Epithelial cell of esophagus (primary cell): ENCODE data around the gene PLA2G2D.

Experiments
- DNase-seq: peaks from one replicate; pipeline ENCODE4 v3.0.0; 2010; ENCODE audit warnings: low read depth
- H3K4me3 ChIP-seq: 2 replicates; pipeline ENCODE4 v1.5.1; 2011; ENCODE audit warnings: mild to moderate bottlenecking, low read length, control low read depth
- TF ChIP-seq, protein P1 (sequence below): IDR thresholded peaks from 2 replicates; pipeline ENCODE4 v1.5.1; 2011; ENCODE audit warnings: low read depth, mild to moderate bottlenecking, low read length, control low read depth, inconsistent platforms; ENCODE audit not compliant: insufficient read depth; ENCODE audit errors: missing control alignments

Gene PLA2G2D

DNA sequence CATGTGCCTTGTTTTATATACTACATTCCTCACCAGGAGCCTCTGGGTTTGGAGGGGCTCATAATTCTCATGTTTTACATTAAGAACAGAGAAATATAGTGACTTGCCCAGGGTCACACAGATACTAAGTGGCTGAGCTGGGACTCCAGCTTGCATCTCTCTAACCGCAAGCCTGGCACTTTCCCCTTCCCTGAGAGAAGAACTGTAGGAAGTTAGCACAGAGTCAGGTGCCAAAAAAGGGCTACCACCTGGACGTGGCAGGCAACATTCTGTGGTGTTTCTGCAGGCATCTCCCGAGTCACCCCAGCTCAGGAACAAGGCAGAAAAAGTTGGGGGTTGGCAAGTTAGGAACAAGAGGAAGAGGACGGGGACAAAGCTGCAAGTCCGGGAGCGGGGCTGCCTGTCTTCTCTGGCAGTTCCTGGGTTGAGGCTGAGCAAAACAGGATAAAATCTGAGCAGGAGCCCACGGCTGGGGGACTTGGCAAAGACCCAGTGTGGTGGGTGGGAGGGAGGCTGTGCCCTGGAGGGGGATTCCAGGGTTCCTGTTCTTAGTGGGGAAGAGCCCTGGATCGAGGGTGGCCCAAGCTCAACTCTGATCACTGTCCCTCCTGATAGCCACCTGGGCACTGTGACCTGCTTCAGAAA, 39.6 kb downstream of the PLA2G2D start:
- no peak for DNase-seq
- H3K4me3 ChIP-seq, result no peak overlapping the region
- TF ChIP-seq, protein P1, sequence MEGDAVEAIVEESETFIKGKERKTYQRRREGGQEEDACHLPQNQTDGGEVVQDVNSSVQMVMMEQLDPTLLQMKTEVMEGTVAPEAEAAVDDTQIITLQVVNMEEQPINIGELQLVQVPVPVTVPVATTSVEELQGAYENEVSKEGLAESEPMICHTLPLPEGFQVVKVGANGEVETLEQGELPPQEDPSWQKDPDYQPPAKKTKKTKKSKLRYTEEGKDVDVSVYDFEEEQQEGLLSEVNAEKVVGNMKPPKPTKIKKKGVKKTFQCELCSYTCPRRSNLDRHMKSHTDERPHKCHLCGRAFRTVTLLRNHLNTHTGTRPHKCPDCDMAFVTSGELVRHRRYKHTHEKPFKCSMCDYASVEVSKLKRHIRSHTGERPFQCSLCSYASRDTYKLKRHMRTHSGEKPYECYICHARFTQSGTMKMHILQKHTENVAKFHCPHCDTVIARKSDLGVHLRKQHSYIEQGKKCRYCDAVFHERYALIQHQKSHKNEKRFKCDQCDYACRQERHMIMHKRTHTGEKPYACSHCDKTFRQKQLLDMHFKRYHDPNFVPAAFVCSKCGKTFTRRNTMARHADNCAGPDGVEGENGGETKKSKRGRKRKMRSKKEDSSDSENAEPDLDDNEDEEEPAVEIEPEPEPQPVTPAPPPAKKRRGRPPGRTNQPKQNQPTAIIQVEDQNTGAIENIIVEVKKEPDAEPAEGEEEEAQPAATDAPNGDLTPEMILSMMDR, result no peak

DNA sequence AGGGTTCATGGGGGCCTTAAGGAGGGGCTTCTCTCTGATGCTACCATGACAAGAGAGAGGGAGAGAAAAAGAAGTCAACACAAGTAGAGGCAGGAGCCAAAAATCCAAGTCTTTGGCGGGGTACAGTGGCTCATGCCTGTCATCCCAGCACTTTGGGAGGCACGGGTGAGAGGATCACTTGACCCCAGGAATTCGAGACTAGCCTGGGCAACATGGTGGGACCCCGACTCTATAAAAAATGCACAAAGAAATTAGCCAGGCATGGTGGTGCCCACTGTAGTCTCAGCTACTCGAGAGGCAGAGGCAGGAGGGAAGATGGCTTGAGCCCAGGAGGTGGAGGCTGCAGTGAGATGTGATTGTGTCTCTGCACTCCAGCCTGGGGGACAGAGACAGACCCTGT, 40.6 kb downstream of the PLA2G2D start:
- no peak for DNase-seq
- TF ChIP-seq, protein P1, result no peak
- no peak overlapping the region for H3K4me3 ChIP-seq

DNA sequence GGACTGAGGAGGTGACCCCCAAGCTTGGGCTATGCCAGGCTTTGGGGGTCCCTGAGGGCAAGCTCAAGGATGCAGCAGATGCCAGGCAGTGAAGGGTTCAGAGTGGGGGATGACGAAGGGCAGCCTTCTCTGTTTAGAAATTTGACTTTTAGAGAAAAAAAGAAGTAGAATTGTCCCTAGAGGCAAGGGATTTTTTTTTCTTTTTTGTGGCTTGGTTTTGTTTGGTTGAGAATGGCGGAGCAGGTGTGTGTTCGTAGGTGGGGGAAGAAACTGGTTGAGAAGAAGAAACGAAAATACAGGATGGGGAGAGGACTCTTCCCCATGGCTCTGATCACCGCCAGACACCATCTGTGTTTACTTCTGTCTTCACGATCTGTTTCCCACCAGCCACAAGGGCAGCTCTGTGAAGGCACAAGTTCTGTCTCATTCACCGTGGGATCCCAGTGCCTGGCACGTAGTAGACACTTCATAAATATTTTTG, 41.1 kb downstream of the PLA2G2D start:
- TF ChIP-seq, protein P1, result no peak
- no peak for DNase-seq

DNA sequence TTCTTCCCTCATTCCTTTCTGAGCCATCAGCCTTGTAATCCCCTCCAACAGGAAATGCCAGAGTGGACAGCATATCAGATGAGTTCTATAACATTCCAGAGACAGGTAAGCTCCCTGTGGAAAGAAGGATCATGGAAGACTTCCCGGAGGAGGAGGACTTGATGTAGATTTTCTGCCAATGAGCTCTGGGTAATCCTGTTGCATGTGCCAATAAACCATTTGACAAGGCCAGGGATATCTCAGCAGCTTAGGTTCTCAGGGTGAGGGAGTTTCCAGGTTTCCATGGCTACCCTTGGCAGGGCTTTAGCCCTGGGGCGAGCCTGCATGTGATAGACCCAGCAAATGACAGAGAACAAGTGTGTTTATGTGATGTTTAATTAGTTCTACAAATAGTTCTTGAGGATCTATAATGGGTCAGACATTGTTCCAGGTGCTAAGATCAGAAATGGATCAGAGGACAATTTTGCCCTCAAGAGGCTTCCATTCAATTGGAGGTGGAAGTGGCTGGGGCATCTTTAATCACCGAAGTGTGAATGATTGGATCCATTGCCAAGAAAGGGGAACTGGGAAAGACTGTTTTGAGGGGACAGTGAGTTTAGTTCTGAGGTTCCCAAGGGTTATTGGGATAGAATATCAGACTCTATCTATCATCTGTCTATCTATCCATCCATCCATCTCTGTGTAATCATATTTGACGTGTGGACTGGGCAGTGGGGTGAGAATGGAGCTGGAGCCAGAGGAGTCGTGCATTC, 42.5 kb downstream of the PLA2G2D start:
- no peak overlapping the region for H3K4me3 ChIP-seq
- TF ChIP-seq, protein P1, result no peak
- DNase-seq, result no peak

More for the DNA sequence above, 41.1 kb downstream of the PLA2G2D start:
- H3K4me3 ChIP-seq, result no peak overlapping the region

DNA sequence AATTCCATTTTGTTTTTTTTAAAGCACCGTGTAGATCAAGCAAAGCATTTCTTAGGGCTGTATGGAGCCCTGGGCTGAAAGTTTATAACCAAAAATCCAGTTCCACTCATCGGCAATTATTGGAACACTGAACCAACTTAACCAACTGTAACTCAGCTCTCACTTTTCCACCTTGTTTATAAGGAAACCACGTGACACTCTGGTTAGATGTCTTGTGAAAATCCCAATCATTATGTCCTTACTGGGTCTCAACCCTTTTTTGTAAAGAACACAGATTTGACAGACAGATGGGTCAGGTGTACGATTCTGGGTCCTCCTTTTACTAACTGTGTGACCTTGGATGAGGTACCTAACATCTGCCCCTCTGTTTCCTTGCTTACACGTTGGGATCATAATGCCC, 43.1 kb downstream of the PLA2G2D start:
- TF ChIP-seq, protein P1, result no peak
- no peak overlapping the region for H3K4me3 ChIP-seq
- no peak for DNase-seq

DNA sequence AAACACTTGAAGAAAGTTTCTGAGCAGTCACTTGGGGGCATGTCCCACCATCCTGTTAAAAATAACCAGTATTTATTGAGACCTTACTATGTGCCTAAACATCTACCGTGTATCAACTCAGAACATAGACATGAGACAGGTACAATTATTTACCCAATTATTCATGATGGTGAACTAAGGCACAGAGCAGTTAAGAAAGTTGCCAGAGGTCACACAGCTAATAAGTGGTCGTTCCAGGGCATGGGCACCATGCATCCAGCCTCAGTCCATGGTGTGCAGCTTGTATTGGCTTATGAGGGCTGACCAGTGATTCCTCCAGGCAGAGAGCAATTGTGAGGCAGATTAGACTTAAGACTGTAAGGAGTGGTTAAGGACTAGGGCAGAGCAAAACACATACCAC, 44.0 kb downstream of the PLA2G2D start:
- no peak for DNase-seq
- TF ChIP-seq, protein P1, result no peak
- H3K4me3 ChIP-seq, result no peak overlapping the region
